GM19372 (cell line): Measurements from ENCODE around the gene GOLIM4.
"Not testable (repeated sequence)": the region's sequence is repeated elsewhere in the genome, so short reads cannot be mapped to it uniquely, and the experiment has no call there.

Experiments
- ATAC-seq: cut with Tn5 transposase; IDR thresholded peaks from one replicate; pipeline ENCODE4 v1.9.1; 2021; ENCODE audit warnings: mild to moderate bottlenecking, low read depth, moderate library complexity; ENCODE audit not compliant: unreplicated experiment

GOLIM4 gene

DNA sequence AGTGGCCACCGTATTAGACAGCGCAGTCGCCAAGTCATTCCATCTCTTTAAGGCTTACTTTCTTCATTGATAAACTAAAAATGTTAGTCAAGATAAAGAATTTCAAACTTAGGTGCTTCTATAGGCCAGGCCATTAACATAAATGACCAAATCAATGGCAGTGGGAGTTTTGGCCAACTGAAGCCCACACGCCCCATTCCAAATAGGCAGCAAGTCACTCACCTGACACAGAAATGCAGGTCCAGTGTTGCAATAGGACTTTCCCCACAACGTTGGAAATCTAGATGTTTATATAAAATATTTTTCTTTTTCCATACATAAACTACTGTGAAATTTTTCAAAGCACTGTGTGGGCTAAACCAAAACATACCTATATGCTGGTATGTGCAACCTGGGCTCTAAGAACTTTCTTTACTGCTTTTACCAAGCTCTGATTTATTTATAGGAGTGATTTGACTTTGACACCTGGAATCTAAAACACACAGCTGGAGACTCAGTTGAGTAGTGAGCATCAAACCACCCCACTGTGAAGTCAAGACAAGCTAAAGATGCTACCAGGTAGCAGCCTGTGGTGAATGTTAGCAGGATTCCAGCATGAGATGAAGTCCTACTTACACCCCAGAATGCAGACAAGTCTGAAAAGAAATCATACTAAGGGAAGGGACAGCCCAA, 15.1 kb downstream of the GOLIM4 start:
- ATAC-seq: no peak

DNA sequence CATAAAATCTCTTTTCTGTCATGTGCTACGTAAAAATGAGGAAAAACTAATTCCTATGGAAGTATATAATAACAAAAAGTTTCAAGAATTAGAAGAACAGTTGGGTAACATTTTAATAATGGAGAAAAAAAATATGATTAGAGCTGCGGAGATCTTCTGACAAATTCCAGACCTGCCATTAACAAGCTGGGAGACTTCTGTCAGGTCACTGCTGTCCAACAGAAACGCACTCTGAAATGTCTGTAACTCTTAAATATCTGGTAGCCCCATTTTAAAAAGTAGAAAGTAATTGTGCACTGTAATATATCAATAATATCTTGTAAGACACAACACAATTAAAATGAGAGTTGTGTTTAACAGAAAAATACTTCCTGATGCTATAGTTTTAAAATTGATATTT, 15.7 kb downstream of the GOLIM4 start:
- ATAC-seq: no peak

- ATAC-seq: no peak
These were observed 18.6 kb downstream of the GOLIM4 start for GRCh38 chr3:168077091-168077490.

DNA sequence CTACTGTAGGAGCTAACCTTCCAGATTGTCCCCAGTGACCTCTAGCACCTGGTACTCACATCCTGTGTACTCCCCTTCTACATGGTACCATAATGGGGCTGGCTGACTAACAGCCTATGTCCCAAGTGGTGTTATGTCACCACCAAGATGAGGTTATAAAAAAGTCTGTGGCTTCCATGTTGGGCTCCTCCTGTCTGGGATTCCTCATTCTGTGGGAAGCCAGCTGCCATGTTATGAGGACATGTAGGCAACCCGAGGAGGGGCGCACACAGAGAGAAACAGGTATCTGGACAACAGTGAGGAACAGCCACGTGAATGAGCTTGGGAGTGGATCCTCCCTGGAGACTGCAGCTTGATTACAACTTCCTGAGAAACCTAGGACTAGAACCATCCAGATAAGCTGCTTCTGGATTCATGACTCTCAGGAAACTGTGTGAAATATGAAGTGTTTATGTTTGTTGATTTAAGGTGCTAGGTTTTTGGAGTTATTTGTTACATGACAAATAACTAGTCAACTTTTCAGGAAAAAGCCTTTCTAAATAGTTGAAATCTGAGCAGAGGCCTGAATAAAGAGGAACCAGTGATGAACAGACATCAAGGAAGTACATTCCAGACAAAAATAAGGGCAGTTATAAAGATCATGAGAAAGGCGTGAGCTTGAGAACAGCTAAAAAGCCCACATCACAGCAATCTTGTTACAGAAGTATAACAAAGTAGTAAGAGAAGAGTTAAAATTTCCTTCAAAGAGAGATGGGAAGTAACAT, 21.7 kb downstream of the GOLIM4 start:
- no peak for ATAC-seq

DNA sequence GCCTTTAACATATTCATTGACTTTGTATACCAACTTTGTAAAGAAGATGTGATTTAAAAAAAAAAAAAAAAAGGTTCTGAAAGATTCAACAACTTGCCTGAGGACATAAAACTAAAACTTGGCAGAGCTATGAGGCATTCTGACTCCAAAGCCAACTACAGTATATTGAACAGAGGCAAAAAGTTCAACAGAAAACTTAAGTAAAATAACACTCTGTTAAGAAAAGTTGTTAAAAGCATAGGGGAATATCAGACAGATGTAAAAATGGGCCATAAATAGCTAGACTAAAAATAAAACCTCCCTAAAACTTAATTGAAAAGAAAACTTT, 23.4 kb downstream of the GOLIM4 start:
- ATAC-seq: no peak

GRCh38 chr3:168071591-168072322, 24.0 kb downstream of the GOLIM4 start:
- ATAC-seq: no peak

- no peak for ATAC-seq
These were observed 24.8 kb downstream of the GOLIM4 start for GRCh38 chr3:168070919-168071318.

- ATAC-seq: no peak
These were observed 27.4 kb downstream of the GOLIM4 start for GRCh38 chr3:168068346-168068745.

DNA sequence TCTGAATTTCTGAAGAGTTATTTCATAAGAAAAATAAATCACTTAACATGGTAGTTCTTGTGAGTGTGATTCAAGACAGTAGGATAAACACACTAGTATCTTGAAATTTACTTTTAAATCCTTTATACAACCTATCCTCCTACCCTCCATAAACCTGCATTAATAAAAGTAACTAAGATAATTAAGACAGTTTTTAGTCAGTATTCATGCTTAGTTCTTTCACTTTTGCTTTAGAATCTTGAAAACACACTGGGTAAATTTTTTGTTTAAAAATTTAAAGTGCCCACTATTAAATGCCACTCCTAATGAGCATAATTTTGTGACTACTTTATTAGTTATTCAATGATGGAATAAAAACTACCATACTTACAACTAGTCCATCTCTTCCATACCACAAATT, 28.8 kb downstream of the GOLIM4 start:
- ATAC-seq: no peak

- ATAC-seq: no peak
These were observed 30.2 kb downstream of the GOLIM4 start for GRCh38 chr3:168065569-168065968.

- ATAC-seq: no peak
These were observed 32.6 kb downstream of the GOLIM4 start for GRCh38 chr3:168063122-168063521.

- no peak for ATAC-seq
These were observed 33.0 kb downstream of the GOLIM4 start for GRCh38 chr3:168062679-168063078.

GRCh38 chr3:168061332-168061996, 34.3 kb downstream of the GOLIM4 start:
- peak; percentile 92 for ATAC-seq

GRCh38 chr3:168060317-168060716, 35.4 kb downstream of the GOLIM4 start:
- no peak for ATAC-seq

- no peak for ATAC-seq
These were observed 37.2 kb downstream of the GOLIM4 start for GRCh38 chr3:168058481-168058880.

- not testable (repeated sequence) for ATAC-seq
These were observed 39.1 kb downstream of the GOLIM4 start for GRCh38 chr3:168056398-168057230.

- ATAC-seq: no peak
These were observed 41.3 kb downstream of the GOLIM4 start for GRCh38 chr3:168054447-168054846.

DNA sequence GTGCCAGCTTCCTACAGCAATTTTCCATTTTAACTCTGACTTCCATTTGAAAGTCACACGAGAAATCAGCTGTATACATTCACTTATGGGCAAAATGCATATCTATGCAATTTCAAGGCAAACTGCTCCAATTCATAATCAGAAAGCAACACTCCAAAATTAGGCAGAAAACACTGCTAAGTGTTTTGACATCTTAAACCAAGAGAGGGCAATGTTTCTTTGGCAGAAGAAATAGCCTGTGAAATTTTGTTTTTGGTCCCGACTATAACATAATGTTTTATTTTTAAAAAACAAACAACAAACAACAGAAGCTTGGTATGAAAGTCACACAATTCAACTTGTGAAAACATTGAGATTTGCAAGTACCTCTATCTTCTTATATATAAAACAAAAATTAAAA, 42.6 kb downstream of the GOLIM4 start:
- no peak for ATAC-seq

GRCh38 chr3:168052515-168052914, 43.2 kb downstream of the GOLIM4 start:
- no peak for ATAC-seq
